ENCODE data around the gene COPG1. TPM values are rescaled to one million over a fixed set of nuclear protein-coding genes. Genes with fewer than 3 reads are reported as not detected.

The COPG1 gene
- polyA plus RNA-seq, 3 donors = 59.9 to 94.5 (median 60.2) TPM

- no peak overlapping the region for H3K4me3 Mint-ChIP-seq
- Histone ChIP-seq H3K4me1 (ENCODE audit: control insufficient read depth in 1 of 2, insufficient read depth in 2 of 2, low read length in 2 of 2) (peaks cover 8 to 14% of the 10 kb centered on the region in 2 donors), H4K20me1 (ENCODE audit: insufficient read depth, low read length) (no peaks in the 10 kb centered on the region), H3K9ac (ENCODE audit: insufficient read depth, low read length, poor library complexity, severe bottlenecking) (no peak overlapping the region), H3K27ac (ENCODE audit: low read depth in 1 of 2, low read length in 2 of 2) (no peak overlapping the region), H3K36me3 (replicated peaks in 1 of 2; ENCODE audit: control insufficient read depth in 1 of 2, insufficient read depth in 2 of 2, low read length in 2 of 2) (peaks cover 7 to 27% of the 10 kb centered on the region in 2 donors), H3K9me3 (replicated peaks in 1 of 2; ENCODE audit: control insufficient read depth in 1 of 2, insufficient read depth in 1 of 2, low read length in 2 of 2) (no peaks in the 10 kb centered on the region), H3K4me2 (replicated peaks; ENCODE audit: extremely low read depth, low read length, poor library complexity, severe bottlenecking) (no peak overlapping the region), H2AFZ (ENCODE audit: insufficient read depth, low read depth, low read length, poor library complexity, severe bottlenecking) (no peak overlapping the region), H3K27me3 (ENCODE audit: control insufficient read depth in 2 of 2, insufficient read depth in 2 of 2, low read length in 2 of 2) (no peaks in the 10 kb centered on the region), H3K4me3 (replicated peaks in 1 of 3; ENCODE audit: low read depth in 2 of 3, low read length in 3 of 3) (no peak overlapping the region), H3K79me2 (ENCODE audit: insufficient read depth, low read length) (peaks cover 3% of the 10 kb centered on the region)
- TF ChIP-seq, protein P1, sequence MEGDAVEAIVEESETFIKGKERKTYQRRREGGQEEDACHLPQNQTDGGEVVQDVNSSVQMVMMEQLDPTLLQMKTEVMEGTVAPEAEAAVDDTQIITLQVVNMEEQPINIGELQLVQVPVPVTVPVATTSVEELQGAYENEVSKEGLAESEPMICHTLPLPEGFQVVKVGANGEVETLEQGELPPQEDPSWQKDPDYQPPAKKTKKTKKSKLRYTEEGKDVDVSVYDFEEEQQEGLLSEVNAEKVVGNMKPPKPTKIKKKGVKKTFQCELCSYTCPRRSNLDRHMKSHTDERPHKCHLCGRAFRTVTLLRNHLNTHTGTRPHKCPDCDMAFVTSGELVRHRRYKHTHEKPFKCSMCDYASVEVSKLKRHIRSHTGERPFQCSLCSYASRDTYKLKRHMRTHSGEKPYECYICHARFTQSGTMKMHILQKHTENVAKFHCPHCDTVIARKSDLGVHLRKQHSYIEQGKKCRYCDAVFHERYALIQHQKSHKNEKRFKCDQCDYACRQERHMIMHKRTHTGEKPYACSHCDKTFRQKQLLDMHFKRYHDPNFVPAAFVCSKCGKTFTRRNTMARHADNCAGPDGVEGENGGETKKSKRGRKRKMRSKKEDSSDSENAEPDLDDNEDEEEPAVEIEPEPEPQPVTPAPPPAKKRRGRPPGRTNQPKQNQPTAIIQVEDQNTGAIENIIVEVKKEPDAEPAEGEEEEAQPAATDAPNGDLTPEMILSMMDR (IDR thresholded peaks at IDR 0.05) = no peak
- no peak overlapping the region for H3K27ac Mint-ChIP-seq
- peaks cover 19 to 38% of the 10 kb centered on the region in 2 donors for H3K36me3 Mint-ChIP-seq
- intact Hi-C loops (cut with micrococcal nuclease) = no loop called here
- no peak for DNase-seq
- H3K4me1 Mint-ChIP-seq = peaks cover 15% of the 10 kb centered on the region
- no CpG with 5 or more reads among the region's 2 CpGs for WGBS (ENCODE audit: insufficient coverage)
- H3K9me3 Mint-ChIP-seq = no peaks in the 10 kb centered on the region
- peaks cover 0 to 1% (median 0%) of the 10 kb centered on the region in 3 donors for H3K27me3 Mint-ChIP-seq (ENCODE audit: low read depth in 3 of 3)
Observed at GRCh38 chr3:129286081-129286480, 36.7 kb downstream of the COPG1 start.

GRCh38 chr3:129288446-129288845, 39.0 kb downstream of the COPG1 start:
- TF ChIP-seq, protein P1 (IDR thresholded peaks at IDR 0.05) = no peak
- Histone ChIP-seq H3K9me3 (replicated peaks in 1 of 2; ENCODE audit: control insufficient read depth in 1 of 2, insufficient read depth in 1 of 2, low read length in 2 of 2) (no peaks in the 10 kb centered on the region), H2AFZ (ENCODE audit: insufficient read depth, low read depth, low read length, poor library complexity, severe bottlenecking) (no peak overlapping the region), H3K4me1 (ENCODE audit: control insufficient read depth in 1 of 2, insufficient read depth in 2 of 2, low read length in 2 of 2) (no peaks in the 10 kb centered on the region), H3K9ac (ENCODE audit: insufficient read depth, low read length, poor library complexity, severe bottlenecking) (no peak overlapping the region), H4K20me1 (ENCODE audit: insufficient read depth, low read length) (no peaks in the 10 kb centered on the region), H3K27ac (ENCODE audit: low read depth in 1 of 2, low read length in 2 of 2) (no peak overlapping the region), H3K4me2 (replicated peaks; ENCODE audit: extremely low read depth, low read length, poor library complexity, severe bottlenecking) (no peak overlapping the region), H3K36me3 (replicated peaks in 1 of 2; ENCODE audit: control insufficient read depth in 1 of 2, insufficient read depth in 2 of 2, low read length in 2 of 2) (peaks cover 14 to 44% of the 10 kb centered on the region in 2 donors), H3K4me3 (replicated peaks in 1 of 3; ENCODE audit: low read depth in 2 of 3, low read length in 3 of 3) (no peak overlapping the region), H3K27me3 (ENCODE audit: control insufficient read depth in 2 of 2, insufficient read depth in 2 of 2, low read length in 2 of 2) (no peaks in the 10 kb centered on the region), H3K79me2 (ENCODE audit: insufficient read depth, low read length) (peaks cover under 1% of the 10 kb centered on the region)
- peaks cover 31 to 56% of the 10 kb centered on the region in 2 donors for H3K36me3 Mint-ChIP-seq
- H3K4me3 Mint-ChIP-seq = no peak overlapping the region
- no peaks in the 10 kb centered on the region for H3K9me3 Mint-ChIP-seq
- intact Hi-C loops (cut with micrococcal nuclease) = no loop called here
- H3K27me3 Mint-ChIP-seq (ENCODE audit: low read depth in 3 of 3) = no peaks in the 10 kb centered on the region
- H3K27ac Mint-ChIP-seq = peak overlapping the region in 1 of 7 donors; percentile 13
- WGBS (ENCODE audit: insufficient coverage) = no CpG with 5 or more reads among the region's 3 CpGs
- H3K4me1 Mint-ChIP-seq = no peaks in the 10 kb centered on the region
- no peak for DNase-seq
